Prostate gland (tissue), 2 donors: Measurements from ENCODE around the gene ITGB5.

Experiments
- POLR2A ChIP-seq: fragments of 450-650 bp; IDR thresholded peaks from one replicate; pipeline ENCODE4 v1.6.1; 2016; ENCODE audit warnings: antibody characterized with exemption, mild to moderate bottlenecking
- TF ChIP-seq, protein P1 (sequence below), 4 experiments: fragments of 200-600 bp in 2 of 4; fragments of 450-650 bp in 2 of 4; sonication (generic) in 2 of 4; IDR thresholded peaks; 1 replicate in 3 of 4; 2 replicates in 1 of 4; pipeline ENCODE4 v1.5.1; 2016 to 2019; ENCODE audit warnings: antibody characterized with exemption in 4 of 4, mild to moderate bottlenecking in 2 of 4, moderate library complexity in 2 of 4

DNA sequence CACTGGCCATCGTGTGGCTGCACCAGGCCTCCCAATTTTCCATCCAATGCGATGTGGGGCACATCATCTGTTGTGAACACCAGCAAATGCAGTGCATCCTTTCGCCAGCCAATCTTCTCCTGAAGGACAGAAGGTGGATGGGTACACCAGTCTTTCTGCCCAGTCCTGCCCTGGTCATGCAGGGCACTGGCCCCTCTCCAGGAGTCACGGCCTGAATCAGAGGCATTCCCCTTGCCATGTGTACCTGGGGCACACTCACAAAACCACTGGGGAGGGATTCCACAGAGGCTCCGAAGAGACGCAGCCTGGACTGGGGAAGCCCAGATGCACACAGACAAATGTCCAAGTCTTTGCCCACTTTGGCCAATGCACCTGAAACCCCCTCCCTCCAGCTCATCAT lies 65.8 kb downstream of the ITGB5 start:
- no peak for TF ChIP-seq POLR2A
- TF ChIP-seq, protein P1, sequence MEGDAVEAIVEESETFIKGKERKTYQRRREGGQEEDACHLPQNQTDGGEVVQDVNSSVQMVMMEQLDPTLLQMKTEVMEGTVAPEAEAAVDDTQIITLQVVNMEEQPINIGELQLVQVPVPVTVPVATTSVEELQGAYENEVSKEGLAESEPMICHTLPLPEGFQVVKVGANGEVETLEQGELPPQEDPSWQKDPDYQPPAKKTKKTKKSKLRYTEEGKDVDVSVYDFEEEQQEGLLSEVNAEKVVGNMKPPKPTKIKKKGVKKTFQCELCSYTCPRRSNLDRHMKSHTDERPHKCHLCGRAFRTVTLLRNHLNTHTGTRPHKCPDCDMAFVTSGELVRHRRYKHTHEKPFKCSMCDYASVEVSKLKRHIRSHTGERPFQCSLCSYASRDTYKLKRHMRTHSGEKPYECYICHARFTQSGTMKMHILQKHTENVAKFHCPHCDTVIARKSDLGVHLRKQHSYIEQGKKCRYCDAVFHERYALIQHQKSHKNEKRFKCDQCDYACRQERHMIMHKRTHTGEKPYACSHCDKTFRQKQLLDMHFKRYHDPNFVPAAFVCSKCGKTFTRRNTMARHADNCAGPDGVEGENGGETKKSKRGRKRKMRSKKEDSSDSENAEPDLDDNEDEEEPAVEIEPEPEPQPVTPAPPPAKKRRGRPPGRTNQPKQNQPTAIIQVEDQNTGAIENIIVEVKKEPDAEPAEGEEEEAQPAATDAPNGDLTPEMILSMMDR (IDR thresholded peaks at IDR 0.05): no peak
